Measurements from ENCODE around the gene DGKI. TPM values are rescaled to one million over a fixed set of nuclear protein-coding genes. Genes with fewer than 3 reads are reported as not detected.

DGKI gene
- total and polyA plus RNA-seq, 5 donors from 2014 or later: not detected

DNA sequence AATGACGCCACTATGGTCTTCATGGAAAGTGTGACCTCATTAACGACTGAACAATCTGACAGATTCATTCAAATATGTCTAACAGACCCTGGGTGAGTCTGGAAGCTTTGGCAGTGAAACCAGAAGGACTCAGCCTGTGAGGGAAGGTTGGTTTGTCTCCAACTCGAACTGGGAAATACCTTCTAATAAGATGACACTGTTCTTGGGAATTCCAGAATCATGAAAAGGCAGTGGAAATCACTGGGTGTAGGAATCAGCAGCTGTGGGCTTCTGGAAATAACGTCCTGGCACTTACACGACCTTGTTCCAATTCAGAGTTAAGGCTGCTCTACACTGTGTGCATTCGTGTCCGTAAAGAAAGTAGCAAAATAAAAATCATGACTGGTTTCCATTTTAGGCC lies 75.1 kb downstream of the DGKI start:
- H3K36me3 Mint-ChIP-seq: no peaks in the 10 kb centered on the region
- no peaks in the 10 kb centered on the region for H3K27me3 ChIP-seq (ENCODE audit: control insufficient read depth, insufficient read depth, low read length)
- no peaks in the 10 kb centered on the region for H3K27me3 Mint-ChIP-seq
- DNase-seq (no peak), ATAC-seq (ENCODE audit: low read depth in 2 of 2) (no peak)
- H3K36me3 ChIP-seq (ENCODE audit: control insufficient read depth, insufficient read depth, low read length): no peaks in the 10 kb centered on the region
- H3K9me3 Mint-ChIP-seq: peaks cover 0 to 3% (median 0%) of the 10 kb centered on the region in 7 donors
- H3K27ac ChIP-seq (ENCODE audit: insufficient read depth, low read length, poor library complexity, severe bottlenecking): no peak overlapping the region
- no peaks in the 10 kb centered on the region for H3K4me1 ChIP-seq (ENCODE audit: control insufficient read depth, insufficient read depth, low read length, poor library complexity, severe bottlenecking)
- H3K4me3 ChIP-seq (ENCODE audit: low read depth, low read length): no peak overlapping the region
- H3K4me3 Mint-ChIP-seq: no peak overlapping the region
- H3K27ac Mint-ChIP-seq: no peak overlapping the region
- H3K9me3 ChIP-seq (ENCODE audit: control insufficient read depth in 2 of 2, low read length in 2 of 2): no peaks in the 10 kb centered on the region
- no peaks in the 10 kb centered on the region for H3K4me1 Mint-ChIP-seq

DNA sequence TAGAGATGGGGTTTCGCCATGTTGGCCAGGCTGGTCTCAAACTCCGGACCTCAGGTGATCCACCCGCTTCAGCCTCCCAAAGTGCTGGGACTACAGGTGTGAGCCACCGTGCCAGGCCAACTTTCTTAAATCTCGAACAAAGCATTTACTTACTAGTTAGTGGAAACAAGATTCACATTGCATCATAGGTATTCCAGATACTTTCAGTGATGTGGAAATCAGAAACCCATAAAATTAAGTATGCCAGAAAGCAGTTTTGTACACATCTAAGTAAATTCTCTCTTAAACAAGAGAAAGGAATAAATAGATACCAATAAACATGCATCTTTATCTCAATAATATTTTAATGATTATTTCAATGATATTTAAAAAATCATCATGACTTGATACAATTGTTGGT lies 75.5 kb downstream of the DGKI start:
- no peak overlapping the region for H3K27ac Mint-ChIP-seq
- H3K36me3 Mint-ChIP-seq: no peaks in the 10 kb centered on the region
- H3K4me3 ChIP-seq (ENCODE audit: low read depth, low read length): no peak overlapping the region
- ATAC-seq (ENCODE audit: low read depth in 2 of 2) (no peak), DNase-seq (no peak)
- no peaks in the 10 kb centered on the region for H3K9me3 ChIP-seq (ENCODE audit: control insufficient read depth in 2 of 2, low read length in 2 of 2)
- no peaks in the 10 kb centered on the region for H3K4me1 ChIP-seq (ENCODE audit: control insufficient read depth, insufficient read depth, low read length, poor library complexity, severe bottlenecking)
- peaks cover 0 to 3% (median 0%) of the 10 kb centered on the region in 7 donors for H3K9me3 Mint-ChIP-seq
- H3K36me3 ChIP-seq (ENCODE audit: control insufficient read depth, insufficient read depth, low read length): no peaks in the 10 kb centered on the region
- no peaks in the 10 kb centered on the region for H3K4me1 Mint-ChIP-seq
- H3K27me3 Mint-ChIP-seq: no peaks in the 10 kb centered on the region
- peaks cover 2% of the 10 kb centered on the region for H3K27me3 ChIP-seq (ENCODE audit: control insufficient read depth, insufficient read depth, low read length)
- H3K27ac ChIP-seq (ENCODE audit: insufficient read depth, low read length, poor library complexity, severe bottlenecking): no peak overlapping the region
- H3K4me3 Mint-ChIP-seq: no peak overlapping the region

DNA sequence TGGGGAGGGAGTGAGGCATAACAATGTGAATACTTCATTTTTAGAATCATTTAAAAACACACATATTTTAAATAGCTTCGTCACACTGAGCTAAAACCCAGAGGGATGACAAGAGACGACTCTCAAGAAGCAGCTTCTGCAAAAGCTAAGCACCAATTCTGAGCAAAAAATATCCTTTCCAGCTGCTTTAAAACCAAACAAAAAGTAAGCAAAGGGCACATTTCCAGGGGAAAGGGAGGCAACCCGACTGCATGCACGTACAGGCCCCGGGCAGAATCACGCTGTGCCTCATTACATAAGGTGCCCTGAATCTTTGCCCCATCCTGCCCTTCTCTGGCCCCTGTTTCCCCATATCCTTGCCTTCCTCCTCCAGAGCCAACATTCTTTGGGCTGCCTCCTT lies 78.4 kb downstream of the DGKI start:
- H3K4me1 Mint-ChIP-seq: no peaks in the 10 kb centered on the region
- H3K4me3 ChIP-seq (ENCODE audit: low read depth, low read length): no peak overlapping the region
- ATAC-seq (ENCODE audit: low read depth in 2 of 2): no peak
- no peak overlapping the region for H3K4me3 Mint-ChIP-seq
- H3K27me3 Mint-ChIP-seq: no peaks in the 10 kb centered on the region
- no peak overlapping the region for H3K27ac ChIP-seq (ENCODE audit: insufficient read depth, low read length, poor library complexity, severe bottlenecking)
- H3K36me3 ChIP-seq (ENCODE audit: control insufficient read depth, insufficient read depth, low read length): no peaks in the 10 kb centered on the region
- H3K9me3 Mint-ChIP-seq: peaks cover 0 to 3% (median 0%) of the 10 kb centered on the region in 7 donors
- H3K36me3 Mint-ChIP-seq: no peaks in the 10 kb centered on the region
- H3K9me3 ChIP-seq (ENCODE audit: control insufficient read depth in 2 of 2, low read length in 2 of 2): no peaks in the 10 kb centered on the region
- H3K27ac Mint-ChIP-seq: no peak overlapping the region
- peaks cover 2% of the 10 kb centered on the region for H3K27me3 ChIP-seq (ENCODE audit: control insufficient read depth, insufficient read depth, low read length)
- DNase-seq: no peak
- H3K4me1 ChIP-seq (ENCODE audit: control insufficient read depth, insufficient read depth, low read length, poor library complexity, severe bottlenecking): no peaks in the 10 kb centered on the region

- Mint-ChIP-seq H3K36me3 (no peaks in the 10 kb centered on the region), H3K4me3 (no peak overlapping the region), H3K4me1 (no peaks in the 10 kb centered on the region), H3K27ac (no peak overlapping the region), H3K27me3 (no peaks in the 10 kb centered on the region), H3K9me3 (no peaks in the 10 kb centered on the region)
- Histone ChIP-seq H3K9me3 (ENCODE audit: control insufficient read depth in 2 of 2, low read length in 2 of 2) (no peaks in the 10 kb centered on the region), H3K27ac (ENCODE audit: insufficient read depth, low read length, poor library complexity, severe bottlenecking) (no peak overlapping the region), H3K4me1 (ENCODE audit: control insufficient read depth, insufficient read depth, low read length, poor library complexity, severe bottlenecking) (no peaks in the 10 kb centered on the region), H3K4me3 (ENCODE audit: low read depth, low read length) (no peak overlapping the region), H3K27me3 (ENCODE audit: control insufficient read depth, insufficient read depth, low read length) (peaks cover 2% of the 10 kb centered on the region), H3K36me3 (ENCODE audit: control insufficient read depth, insufficient read depth, low read length) (no peaks in the 10 kb centered on the region)
- DNase-seq: no peak
- no peak for ATAC-seq (ENCODE audit: low read depth in 2 of 2)
Measured at GRCh38 chr7:137762334-137762733, 84.4 kb downstream of the DGKI start.

GRCh38 chr7:137760111-137760510 lies 86.7 kb downstream of the DGKI start:
- Histone ChIP-seq H3K27ac (ENCODE audit: insufficient read depth, low read length, poor library complexity, severe bottlenecking) (no peak overlapping the region), H3K9me3 (ENCODE audit: control insufficient read depth in 2 of 2, low read length in 2 of 2) (no peaks in the 10 kb centered on the region), H3K4me1 (ENCODE audit: control insufficient read depth, insufficient read depth, low read length, poor library complexity, severe bottlenecking) (no peaks in the 10 kb centered on the region), H3K36me3 (ENCODE audit: control insufficient read depth, insufficient read depth, low read length) (no peaks in the 10 kb centered on the region), H3K4me3 (ENCODE audit: low read depth, low read length) (no peak overlapping the region), H3K27me3 (ENCODE audit: control insufficient read depth, insufficient read depth, low read length) (no peaks in the 10 kb centered on the region)
- DNase-seq: no peak
- Mint-ChIP-seq H3K27me3 (no peaks in the 10 kb centered on the region), H3K27ac (no peak overlapping the region), H3K9me3 (no peaks in the 10 kb centered on the region), H3K36me3 (no peaks in the 10 kb centered on the region), H3K4me3 (no peak overlapping the region), H3K4me1 (no peaks in the 10 kb centered on the region)
- no peak for ATAC-seq (ENCODE audit: low read depth in 2 of 2)

- no peak for ATAC-seq (ENCODE audit: low read depth in 2 of 2)
- Histone ChIP-seq H3K4me3 (ENCODE audit: low read depth, low read length) (no peak overlapping the region), H3K4me1 (ENCODE audit: control insufficient read depth, insufficient read depth, low read length, poor library complexity, severe bottlenecking) (no peaks in the 10 kb centered on the region), H3K9me3 (ENCODE audit: control insufficient read depth in 2 of 2, low read length in 2 of 2) (no peaks in the 10 kb centered on the region), H3K27me3 (ENCODE audit: control insufficient read depth, insufficient read depth, low read length) (no peaks in the 10 kb centered on the region), H3K27ac (ENCODE audit: insufficient read depth, low read length, poor library complexity, severe bottlenecking) (no peak overlapping the region), H3K36me3 (ENCODE audit: control insufficient read depth, insufficient read depth, low read length) (no peaks in the 10 kb centered on the region)
- H3K36me3 Mint-ChIP-seq: no peaks in the 10 kb centered on the region
- H3K9me3 Mint-ChIP-seq: peaks cover 0 to 2% (median 0%) of the 10 kb centered on the region in 7 donors
- H3K27me3 Mint-ChIP-seq: no peaks in the 10 kb centered on the region
- H3K4me3 Mint-ChIP-seq: no peak overlapping the region
- DNase-seq: no peak
- no peak overlapping the region for H3K27ac Mint-ChIP-seq
- H3K4me1 Mint-ChIP-seq: no peaks in the 10 kb centered on the region
Measured at GRCh38 chr7:137757146-137757925, 89.4 kb downstream of the DGKI start.

- ATAC-seq (ENCODE audit: low read depth in 2 of 2): no peak
- no peaks in the 10 kb centered on the region for H3K27me3 Mint-ChIP-seq
- DNase-seq: no peak
- H3K9me3 ChIP-seq (ENCODE audit: control insufficient read depth in 2 of 2, low read length in 2 of 2): no peaks in the 10 kb centered on the region
- H3K36me3 ChIP-seq (ENCODE audit: control insufficient read depth, insufficient read depth, low read length): no peaks in the 10 kb centered on the region
- no peaks in the 10 kb centered on the region for H3K4me1 ChIP-seq (ENCODE audit: control insufficient read depth, insufficient read depth, low read length, poor library complexity, severe bottlenecking)
- no peaks in the 10 kb centered on the region for H3K27me3 ChIP-seq (ENCODE audit: control insufficient read depth, insufficient read depth, low read length)
- no peak overlapping the region for H3K27ac ChIP-seq (ENCODE audit: insufficient read depth, low read length, poor library complexity, severe bottlenecking)
- no peak overlapping the region for H3K4me3 ChIP-seq (ENCODE audit: low read depth, low read length)
- H3K27ac Mint-ChIP-seq: no peak overlapping the region
- no peak overlapping the region for H3K4me3 Mint-ChIP-seq
- H3K36me3 Mint-ChIP-seq: no peaks in the 10 kb centered on the region
- H3K9me3 Mint-ChIP-seq: peaks cover 0 to 2% (median 0%) of the 10 kb centered on the region in 7 donors
- no peaks in the 10 kb centered on the region for H3K4me1 Mint-ChIP-seq
Measured at GRCh38 chr7:137755846-137756651, 90.7 kb downstream of the DGKI start.

Data from CD4-positive, CD25-positive, alpha-beta regulatory T cell (primary cell).